ENCODE data around the gene TMED4.
"Not testable (repeated sequence)": the region's sequence is repeated elsewhere in the genome, so short reads cannot be mapped to it uniquely, and the experiment has no call there.

The TMED4 gene

GRCh38 chr7:44608916-44609648, 27.1 kb upstream of the TMED4 start:
- DNase-seq (ENCODE audit: extremely low spot score, insufficient read length, low read depth) (no peak), FAIRE-seq (no peak)

DNA sequence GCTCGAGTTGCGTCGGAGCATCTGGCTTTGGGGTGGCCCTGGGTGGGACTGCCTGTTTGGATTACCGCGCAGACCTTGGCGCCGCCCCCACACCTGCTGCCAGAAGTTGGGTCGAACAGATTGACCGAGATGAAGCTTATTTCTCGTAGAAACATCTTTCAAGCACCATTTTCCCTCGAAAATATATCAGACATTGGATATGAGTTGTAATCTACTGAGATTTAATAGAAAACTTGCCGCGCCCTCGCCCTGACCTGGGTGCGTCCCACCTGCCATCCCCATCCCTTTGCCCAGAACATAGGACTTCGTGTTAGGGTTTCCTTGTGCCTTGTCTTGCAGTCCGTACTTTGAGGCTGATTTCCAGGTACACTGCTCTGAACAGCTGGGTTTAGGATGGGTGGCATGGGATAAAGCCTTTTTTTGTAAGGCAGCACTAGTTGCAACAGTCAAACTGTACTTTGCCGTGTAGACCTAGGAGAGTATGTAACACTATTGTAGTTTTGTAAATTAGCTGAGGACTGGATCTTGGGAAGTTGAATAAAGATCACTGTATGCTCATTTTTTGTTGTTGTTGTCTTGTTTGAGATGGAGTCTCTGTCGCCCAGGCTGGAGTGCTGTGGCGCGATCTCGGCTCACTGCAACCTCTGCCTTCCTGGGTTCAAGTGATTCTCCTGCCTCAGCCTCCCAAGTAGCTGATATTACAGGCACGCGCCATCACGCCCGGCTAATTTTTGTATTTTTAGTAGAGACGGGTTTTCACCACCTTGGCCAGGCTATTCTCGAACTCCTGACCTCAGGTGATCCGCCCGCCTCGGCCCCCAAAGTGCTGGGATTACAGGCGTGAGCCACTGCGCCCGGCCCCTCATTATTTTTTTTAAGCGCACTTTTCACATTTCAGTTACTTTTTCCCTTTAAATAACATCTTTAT, 25.4 kb upstream of the TMED4 start:
- DNase-seq (ENCODE audit: extremely low spot score, insufficient read length, low read depth): no peak

GRCh38 chr7:44606341-44607140, 24.5 kb upstream of the TMED4 start, which contains the start of gene OGDH:
TSS of gene OGDH (plus strand) at chr7:44606627. CDS start at chr7:44624344, 17,717 bp downstream.
- DNase-seq (ENCODE audit: extremely low spot score, insufficient read length, low read depth): peak; percentile 98
- FAIRE-seq: peak; percentile 95

More for the DNA sequence above, 25.4 kb upstream of the TMED4 start:
- no peak for FAIRE-seq

DNA sequence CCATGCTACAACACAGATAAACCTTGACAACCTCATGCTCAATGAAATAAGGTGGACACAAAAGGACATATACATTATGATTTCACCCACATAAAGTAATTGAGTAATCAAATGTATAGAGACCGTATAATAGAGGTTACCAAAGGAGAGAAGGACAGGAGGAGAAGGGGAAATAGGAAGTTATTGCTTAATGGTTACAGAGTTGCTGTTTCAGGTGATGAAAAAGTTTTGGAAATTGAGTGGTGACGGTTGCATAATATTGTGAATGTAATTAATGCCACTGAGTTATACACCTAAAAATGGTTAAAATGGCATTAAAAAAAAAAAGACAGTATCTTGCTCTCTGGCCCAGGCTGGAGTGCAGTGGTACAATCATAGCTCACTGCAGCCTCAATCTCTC, 22.9 kb upstream of the TMED4 start:
- FAIRE-seq (no peak), DNase-seq (ENCODE audit: extremely low spot score, insufficient read length, low read depth) (no peak)

DNA sequence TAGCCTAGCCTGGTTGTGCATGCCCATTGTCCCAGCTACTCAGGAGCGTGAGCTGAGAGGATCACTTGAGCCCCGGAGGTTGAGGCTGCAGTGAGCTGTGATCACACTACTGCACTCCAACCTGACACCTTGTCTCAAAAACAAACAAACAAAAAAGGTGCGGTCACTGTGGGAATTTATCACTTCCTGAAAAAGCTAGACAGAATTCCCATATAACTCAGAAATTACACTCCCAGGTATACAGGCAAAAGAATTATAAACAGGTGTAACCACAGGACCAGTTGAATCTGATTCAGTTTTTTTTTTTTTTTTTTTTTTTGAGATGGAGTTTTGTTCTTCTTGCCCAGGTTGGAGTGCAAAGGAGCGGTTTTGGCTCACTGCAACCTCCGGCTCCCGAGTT, 21.2 kb upstream of the TMED4 start:
- no peak for DNase-seq (ENCODE audit: extremely low spot score, insufficient read length, low read depth)
- FAIRE-seq: no peak

GRCh38 chr7:44602576-44602910, 20.5 kb upstream of the TMED4 start:
- FAIRE-seq (no peak), DNase-seq (ENCODE audit: extremely low spot score, insufficient read length, low read depth) (no peak)

DNA sequence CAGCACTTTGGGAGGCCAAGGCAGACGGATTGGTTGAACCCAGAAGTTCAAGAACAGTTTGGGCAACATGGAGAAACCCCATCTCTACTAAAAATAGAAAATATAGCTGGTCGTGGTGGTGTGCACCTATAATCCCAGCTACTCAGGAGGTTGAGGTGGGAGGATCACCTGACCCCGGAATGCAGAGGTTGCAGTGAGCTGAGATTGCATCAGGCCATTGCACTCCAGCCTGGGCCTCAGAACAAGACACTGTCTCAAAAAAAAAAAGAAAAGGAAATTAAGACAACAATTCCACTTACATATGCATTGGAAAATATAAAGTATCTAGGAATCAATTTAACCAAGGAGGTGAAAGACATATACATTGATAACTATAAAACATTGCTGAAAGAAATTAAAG, 17.2 kb upstream of the TMED4 start:
- no peak for FAIRE-seq

GRCh38 chr7:44597181-44597580, 15.2 kb upstream of the TMED4 start:
- FAIRE-seq; DNase-seq (ENCODE audit: extremely low spot score, insufficient read length, low read depth): not testable (repeated sequence)

More for the DNA sequence above, 17.2 kb upstream of the TMED4 start:
- DNase-seq (ENCODE audit: extremely low spot score, insufficient read length, low read depth): no peak

DNA sequence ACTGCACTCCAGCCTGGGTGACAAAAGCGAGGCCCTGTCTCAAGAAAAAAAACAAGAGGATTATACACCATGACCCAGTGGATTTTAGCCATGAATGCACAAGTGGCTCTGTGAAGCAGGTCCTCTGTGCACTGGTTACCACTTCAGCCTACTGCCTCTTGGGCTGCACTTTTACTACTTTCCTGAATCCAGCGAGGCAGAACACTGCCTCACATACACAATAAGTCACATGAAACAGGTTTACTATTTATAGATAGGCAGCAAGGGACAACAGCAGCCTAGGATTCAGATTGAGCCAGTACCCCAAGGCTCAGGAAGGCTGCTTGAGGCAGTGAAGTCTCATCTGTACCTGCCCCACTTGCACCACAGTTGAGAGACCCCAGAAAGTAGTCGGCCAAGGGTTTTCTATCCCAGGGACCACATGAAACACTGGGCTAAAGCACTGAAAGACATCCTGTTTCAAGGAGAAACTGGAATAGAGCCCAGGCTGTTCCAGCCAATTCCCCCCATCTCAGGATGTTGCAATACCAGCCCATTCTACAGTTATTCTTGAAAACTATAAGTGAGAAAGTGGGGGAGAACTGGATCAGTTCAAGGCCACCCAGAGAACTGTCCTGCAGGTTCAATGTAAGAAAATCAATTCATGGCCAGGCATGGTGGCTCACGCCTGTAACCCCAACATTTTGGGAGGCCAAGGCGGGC, 14.1 kb upstream of the TMED4 start:
- FAIRE-seq: no peak

GRCh38 chr7:44590910-44591309, 8.9 kb upstream of the TMED4 start:
- FAIRE-seq (no peak), DNase-seq (ENCODE audit: extremely low spot score, insufficient read length, low read depth) (no peak)

More for the DNA sequence above, 14.1 kb upstream of the TMED4 start:
- DNase-seq (ENCODE audit: extremely low spot score, insufficient read length, low read depth): no peak

DNA sequence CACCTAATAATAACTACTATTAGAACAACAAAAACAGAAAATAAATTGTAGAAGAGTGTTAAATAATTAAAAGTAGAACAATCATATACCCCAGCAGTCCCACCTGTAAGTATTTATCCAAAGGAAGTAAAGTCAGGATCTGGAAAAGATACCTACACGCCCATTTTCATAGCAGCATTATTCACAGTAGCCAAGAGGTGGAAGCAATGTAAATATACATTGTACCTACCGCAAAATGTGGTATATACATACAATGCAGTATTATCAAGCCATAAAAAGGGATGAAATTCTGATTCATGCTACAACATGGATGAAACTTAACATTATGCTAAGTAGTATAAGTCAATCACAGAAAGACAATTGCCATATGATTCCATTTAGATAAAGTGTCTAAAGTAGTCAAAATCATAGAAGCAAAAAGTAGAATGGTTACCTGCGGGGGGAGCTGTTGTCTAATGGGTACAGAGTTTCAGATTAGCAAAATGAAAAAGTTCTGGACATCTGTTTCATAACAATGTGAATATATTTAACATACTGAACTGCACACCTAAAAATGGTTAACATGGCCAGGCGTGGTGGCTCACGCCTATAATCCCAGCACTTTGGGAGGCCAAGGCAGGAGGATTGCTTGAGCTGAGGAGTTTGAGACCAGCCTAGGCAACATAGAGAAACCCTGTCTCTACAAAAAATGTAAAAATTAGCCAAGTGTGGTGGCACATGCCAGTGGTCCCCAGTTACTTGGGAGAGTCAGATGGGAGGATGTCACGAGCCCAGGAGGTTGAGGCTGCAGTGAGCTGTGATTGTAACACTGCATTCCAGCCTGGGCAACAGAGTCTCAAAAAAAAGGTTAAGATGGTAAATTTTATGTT, 6.0 kb upstream of the TMED4 start:
- DNase-seq (ENCODE audit: extremely low spot score, insufficient read length, low read depth) (no peak), FAIRE-seq (peak; percentile 80)

- no peak for FAIRE-seq
- DNase-seq (ENCODE audit: extremely low spot score, insufficient read length, low read depth): no peak
Observed at GRCh38 chr7:44583146-44583865, 1.3 kb upstream of the TMED4 start.

DNA sequence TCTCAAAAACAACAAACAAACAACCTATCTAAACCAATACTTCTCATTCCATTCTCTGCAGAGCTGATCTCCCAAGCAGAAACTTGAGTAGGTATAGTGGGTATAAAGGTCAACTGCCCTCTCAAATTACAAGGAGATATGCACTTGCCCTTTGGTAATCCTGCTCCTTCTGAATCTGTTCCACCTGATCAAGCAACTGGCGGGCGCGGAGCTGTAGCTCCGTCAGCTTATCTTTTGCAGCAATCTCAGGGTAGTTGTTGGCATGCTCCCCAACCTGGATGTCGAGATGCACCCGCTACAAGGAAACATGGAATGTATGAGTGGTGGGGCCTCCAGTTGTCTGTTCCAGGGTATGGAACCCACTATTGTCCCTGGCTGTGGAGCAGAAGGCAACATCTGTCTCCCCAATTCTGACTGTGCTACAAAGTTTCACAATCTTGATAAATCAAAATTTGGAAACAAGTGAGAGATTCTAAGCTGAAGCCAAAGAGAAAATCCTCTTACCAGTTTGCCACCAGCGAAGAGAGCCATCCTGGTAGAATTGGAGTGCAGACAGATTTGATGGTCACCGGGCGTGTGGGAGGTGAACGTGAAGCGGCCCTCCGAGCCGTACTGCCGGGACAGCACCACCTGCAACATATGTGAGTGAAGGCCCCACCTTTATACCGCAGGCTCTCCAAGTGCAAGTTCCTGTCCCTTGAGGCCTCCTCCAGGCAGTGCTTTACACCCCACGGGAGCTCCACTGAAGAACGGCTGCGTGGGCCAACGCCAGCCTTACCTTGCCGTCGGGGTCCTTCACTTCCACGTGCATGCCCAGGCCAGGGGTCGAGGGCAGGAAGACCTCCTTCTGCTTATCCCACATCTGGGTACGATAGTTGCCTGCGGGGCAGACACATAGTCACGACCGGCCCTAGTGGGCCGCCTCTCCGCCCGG, 819 bp downstream of the TMED4 start:
- FAIRE-seq (peak; percentile 70), DNase-seq (ENCODE audit: extremely low spot score, insufficient read length, low read depth) (no peak)

- FAIRE-seq: no peak
- no peak for DNase-seq (ENCODE audit: extremely low spot score, insufficient read length, low read depth)
Observed at GRCh38 chr7:44576228-44576627, 5.8 kb downstream of the TMED4 start.

- no peak for DNase-seq (ENCODE audit: extremely low spot score, insufficient read length, low read depth)
- FAIRE-seq: no peak
Observed at GRCh38 chr7:44575054-44575453, 7.0 kb downstream of the TMED4 start.

GRCh38 chr7:44574287-44574872, 7.7 kb downstream of the TMED4 start:
- FAIRE-seq (no peak), DNase-seq (ENCODE audit: extremely low spot score, insufficient read length, low read depth) (no peak)
